Epidermal melanocyte (primary cell): ENCODE results near the gene LGMN.

ENCODE experiments used
- DNase-seq: peaks from one replicate; pipeline ENCODE4 v3.0.0; 2011; ENCODE audit warnings: low spot score; ENCODE audit not compliant: insufficient read length

LGMN gene

GRCh38 chr14:92654239-92654901 is 94.1 kb downstream of the LGMN start:
- no peak for DNase-seq
